DMS 273 (cell line): ENCODE results near the gene TMEM119.
"Not testable (repeated sequence)": the region's sequence is repeated elsewhere in the genome, so short reads cannot be mapped to it uniquely, and the experiment has no call there.

ENCODE experiments used
- DNase-seq: peaks from one replicate; lab custom pipeline; 2025; ENCODE audit not compliant: unreplicated experiment; lab: John Stamatoyannopoulos, UW

TMEM119 gene

DNA sequence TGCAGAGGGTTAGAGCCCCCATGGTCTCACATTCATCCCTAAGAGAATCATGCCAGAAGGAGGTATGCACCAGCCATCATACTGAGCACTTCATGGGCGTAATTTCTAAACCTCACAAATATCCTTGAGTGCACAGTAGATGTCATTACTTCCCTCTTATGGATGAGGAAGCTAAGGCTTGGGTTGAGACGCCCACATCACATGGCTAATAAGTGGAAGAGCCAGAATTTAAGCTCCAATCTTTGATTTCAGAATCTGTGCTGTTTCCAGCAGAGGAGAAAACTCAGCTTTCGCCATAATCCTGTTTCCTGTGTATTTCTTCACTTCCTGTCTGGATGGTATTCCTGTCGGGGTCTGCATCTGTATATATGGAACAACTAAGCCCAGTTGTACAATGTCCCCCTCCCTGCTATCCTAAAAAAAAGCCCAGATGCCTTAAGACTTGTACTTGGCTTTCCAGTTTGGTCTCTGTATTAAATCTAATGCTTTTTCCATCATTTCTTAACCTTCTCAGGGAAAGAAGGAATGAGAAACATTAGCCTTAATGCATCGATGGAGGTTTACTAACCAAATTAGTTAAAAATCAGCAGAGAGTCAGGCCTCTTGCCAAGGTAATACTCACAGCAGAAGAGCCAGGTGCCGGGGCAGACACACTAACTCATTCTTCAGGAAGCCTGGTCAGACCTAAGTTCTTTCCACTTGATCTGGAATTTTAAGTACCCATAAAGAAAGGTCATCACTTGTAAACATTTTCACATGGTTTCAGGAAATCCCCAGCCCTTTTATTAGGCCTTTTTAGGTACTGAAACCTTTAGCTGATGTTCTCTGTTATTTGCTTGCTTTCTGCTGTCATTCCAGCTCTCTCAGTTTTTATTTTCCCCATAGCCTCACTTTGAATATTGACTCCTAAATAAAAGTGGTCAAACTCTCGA, 30.2 kb downstream of the TMEM119 start:
- no peak for DNase-seq

DNA sequence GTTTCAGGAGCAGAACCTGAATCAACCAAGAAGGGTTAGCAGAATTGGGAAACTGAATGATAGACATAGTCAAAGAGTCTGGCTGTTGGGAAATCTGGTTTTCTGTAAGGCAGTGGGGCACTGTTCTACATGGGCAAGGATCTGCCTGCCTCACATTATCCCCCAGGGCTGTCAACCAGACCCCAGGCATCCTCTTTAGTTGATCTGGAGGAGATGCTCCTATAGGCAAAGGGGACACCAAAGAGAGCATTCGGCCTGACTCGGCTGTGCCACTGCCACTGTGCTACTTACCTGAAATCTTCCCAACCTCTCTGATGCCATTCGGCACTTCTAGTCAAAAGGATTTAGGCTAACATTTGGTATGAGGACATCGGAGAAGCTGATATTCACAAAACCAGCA, 31.4 kb downstream of the TMEM119 start:
- DNase-seq, result no peak

DNA sequence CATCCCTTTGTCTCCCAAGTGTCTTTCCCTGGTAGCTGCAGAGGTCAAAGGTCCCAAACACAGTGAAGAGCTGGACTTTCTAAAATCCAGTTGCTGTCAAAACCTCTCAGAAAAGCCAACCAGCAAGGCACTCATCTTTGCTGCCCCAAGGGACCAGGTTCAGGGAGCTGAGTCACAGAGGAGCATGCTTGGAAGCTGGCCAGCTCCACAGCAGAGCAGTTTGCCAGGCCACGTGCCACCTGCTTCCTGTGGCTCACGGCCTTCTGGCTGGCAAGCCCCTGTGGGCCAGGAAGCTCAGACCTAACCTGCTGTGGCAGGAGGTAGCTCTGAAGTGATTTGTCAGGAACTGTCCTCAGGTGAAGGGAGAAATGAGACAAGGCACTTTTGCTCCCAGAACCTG, 31.9 kb downstream of the TMEM119 start:
- DNase-seq, result peak; percentile 91

DNA sequence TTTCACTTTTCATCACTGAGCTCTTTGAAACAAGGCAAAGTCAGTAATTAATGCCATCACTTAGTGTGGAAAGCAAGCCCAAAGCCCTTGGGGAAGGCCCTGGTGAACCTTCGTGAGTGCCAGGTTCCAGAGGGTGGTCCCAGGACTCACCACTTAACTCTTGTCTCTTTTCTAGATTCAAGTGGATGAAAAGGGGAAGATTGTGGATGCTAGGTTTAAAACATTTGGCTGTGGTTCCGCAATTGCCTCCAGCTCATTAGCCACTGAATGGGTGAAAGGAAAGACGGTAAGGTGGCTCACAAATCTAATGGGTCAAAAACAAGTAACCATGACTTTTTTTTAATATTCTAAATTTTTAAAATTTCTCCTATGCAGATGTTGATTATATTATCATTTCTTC, 32.7 kb downstream of the TMEM119 start:
- no peak for DNase-seq

DNA sequence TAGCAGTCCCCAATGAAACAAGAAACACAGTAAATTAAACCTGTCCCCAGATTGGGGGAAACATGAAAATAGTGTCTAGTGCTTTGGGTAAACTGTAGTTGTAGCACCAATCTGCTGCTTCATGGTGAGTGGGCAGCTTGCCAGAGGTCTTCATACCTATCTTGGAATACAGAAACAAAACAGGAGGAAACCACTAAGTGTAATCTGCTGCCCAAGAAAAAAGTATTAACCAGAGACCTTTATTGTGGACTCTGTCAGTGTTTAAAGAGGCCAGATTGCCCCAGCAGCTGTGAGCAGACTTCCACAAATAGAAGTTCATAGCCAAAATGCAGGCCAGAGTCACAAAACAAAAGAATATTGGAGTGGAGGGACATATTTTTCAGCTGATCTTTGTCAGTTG, 33.2 kb downstream of the TMEM119 start:
- peak; percentile 36 for DNase-seq

DNA sequence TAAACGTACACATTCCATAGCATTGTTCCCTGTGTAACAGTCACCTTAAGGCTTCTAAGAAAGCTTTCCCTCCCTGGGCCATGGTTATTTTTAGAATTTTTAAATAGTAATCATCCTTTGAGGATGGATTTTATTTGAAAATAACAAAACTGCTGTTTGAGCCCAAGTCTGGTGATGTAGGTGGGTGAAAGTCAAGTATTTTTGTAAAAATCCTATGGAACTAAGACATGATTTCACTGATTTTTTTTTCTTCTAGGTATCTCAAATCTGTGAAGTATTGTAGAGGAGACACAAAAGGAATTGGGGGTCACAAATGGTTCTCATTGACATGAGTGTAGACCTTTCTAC, 34.1 kb downstream of the TMEM119 start:
- DNase-seq, result no peak

DNA sequence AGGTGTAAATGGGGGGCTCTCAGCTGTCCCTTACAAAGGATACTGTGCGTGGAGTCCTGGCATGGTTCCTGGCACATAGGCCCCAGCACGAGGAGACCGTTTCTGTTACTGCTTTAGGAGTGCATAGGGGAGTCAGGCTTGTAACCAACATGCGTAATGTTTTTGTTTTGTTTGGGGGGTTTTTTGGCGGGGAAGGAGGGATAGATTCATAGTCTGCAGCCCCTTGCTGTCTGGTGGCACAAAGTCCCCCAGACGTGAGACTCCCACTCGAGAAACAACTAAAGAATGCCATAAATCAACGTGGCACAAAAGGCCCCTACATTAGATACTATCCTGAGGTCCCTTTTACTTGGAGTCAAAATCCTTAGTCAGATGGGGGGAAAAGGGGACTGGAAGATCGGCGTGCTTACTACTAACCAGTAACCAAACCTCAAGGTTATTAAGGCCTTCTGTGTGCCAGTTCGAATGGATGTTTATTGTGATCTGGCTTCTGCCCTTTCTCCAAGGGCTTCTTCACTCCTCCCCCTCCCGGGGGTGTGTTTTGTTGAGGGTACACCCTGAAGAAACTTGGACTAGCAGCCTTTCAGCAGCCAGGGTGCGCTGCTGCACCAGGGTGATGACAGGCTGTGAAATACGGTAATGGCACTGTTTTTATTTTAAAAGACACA, 34.6 kb downstream of the TMEM119 start:
- peak; percentile 93 for DNase-seq

DNA sequence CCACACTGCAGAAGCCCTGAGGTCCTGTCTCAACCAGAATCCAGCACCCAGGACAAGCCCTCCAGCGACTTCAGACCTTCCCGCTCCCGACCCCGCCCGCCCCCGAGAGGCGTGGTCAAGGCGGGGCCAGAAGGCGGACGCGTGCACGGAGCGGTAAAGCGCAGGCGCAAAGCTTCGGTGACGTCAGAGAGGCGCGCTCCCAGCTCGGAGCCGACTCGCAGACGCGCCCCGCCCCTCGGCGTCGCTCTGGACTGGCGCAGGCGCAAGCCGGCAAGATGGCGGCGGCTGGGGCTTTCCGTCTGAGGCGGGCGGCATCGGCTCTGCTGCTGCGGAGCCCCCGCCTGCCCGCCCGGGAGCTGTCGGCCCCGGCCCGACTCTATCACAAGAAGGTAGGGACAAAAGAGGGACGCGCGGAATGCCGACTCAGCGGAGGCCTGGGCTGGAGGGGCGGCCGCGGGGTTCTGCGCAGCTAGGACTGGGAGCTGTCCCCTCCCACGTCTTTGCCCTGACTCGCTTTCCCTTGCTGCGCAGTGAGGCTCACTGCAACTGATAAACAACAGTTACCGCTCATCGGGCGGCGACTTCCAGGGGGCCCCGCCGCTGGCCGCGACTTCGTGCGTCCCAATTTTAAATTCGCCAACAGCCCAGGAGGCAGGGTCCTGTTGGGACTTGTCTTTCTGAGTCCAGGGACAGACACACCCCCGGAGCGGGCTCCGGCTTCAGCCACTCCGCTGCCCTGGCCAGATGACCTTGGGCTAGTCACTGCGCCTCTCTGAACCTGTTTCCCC, 35.3 kb downstream of the TMEM119 start, which contains the start of gene ISCU:
ISCU (plus strand) TSS at position 249 of the 788 bp plus-strand sequence; CDS start at position 276, 27 bp downstream.
- DNase-seq, result peak; percentile 98

DNA sequence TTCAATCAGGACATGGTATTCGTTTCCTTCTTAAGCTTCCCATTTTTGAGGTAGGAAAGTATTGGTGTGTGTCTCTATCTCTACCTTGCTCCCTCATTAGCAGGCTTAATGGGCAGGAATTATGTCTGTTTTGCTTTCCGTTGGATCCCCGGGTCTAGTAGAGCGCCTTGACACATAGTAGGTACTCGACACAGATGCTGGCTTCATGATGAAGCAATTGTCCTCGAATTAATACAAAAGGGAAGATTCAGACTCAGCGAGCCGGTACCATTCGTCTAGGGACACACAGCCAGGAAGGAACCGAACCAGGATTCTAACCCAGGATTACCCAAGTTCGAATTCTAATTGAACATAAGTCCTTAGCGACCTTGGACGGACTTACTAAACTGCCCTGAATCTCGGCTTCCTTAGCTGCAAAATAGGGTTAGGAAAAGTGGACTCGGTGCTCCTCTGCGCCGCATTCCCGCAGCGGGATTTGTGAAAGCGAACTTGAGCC, 36.0 kb downstream of the TMEM119 start:
- DNase-seq, result no peak

DNA sequence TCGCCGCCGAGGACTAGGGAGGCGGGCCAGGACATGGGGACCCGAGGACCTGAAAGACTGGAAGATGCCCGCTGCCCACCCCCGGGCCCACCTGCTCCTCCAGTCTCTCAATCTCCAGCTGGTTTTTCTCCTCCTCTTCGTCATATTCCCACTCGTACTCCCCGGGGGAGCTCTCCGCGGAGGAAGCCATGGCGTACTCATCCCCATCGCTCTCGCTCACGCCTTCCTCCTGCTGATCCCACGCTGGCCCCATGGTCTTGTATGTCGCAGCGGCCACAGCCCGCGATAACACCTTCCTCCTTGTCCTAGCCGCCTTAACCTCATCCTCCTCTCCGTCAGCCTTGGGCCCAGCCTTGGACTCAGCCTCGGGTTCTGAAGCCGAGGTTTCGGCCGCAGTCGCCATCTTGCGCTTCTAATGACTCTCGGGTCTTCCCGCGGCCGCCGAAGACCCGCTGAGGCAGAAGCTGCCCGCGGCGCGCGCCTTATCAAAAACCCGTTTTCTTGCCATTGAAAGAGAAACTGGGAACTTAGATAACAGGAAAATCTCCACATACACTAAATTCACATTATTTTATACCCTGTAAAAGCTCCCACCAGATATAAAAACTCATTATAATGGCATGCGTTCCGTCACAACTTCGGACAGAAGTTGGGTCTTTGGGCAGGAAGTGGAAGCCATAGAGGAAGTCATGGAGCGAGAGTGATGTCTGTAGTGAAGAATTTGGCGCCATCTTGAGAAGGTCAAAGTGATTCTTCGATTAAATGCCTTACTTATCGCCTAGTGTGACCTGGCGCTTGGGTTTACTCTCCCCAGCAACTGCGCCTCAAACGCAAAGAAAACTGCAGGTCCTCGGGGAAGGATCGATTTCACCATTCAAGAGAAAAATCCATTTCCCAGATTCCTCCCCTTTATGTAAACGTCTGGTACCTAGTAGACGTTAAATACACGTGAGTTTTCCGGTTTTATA, 36.8 kb downstream of the TMEM119 start, which contains the start of gene SART3:
SART3 (minus strand) TSS at position 422 of the 968 bp plus-strand sequence; CDS start at position 403, 19 bp downstream.
- DNase-seq, result peak; percentile 92

DNA sequence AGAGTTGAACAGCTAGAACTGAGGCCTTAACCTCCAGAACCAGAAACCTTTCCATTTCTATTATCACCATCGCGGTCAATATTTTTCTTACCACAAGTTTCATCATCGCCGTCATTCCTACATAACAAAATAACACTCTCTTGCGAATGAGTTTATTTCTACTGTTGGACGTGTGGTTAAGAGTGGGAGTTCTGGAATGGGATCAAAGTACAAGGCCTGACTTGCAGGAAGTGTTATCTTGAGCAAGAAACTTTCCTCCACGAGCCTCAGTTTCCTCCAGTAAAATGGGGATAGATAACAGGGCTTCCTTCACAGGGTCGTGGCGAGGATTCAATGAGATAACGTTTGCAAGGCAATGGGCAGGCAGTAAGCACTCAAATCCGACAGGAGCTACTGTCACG, 37.6 kb downstream of the TMEM119 start:
- peak; percentile 32 for DNase-seq

DNA sequence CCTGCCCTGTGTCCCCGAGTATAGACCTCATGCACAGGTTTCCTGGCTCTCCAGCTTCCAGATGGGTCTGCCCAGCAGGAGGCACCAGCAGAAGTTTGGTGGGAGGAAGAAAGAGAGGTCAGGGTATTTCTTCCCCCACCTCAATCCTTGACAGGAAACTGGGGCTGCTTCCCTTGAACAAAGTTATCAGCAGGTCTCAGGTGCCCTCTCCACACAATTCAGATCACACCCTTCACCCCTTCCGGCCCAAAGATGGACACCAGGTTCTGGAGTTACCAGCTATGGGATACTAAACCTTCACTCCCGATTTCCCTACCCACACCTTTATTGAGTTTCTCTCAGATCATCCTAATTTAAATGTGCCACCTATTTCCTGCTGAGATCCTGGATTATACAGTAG, 38.1 kb downstream of the TMEM119 start:
- peak; percentile 18 for DNase-seq

DNA sequence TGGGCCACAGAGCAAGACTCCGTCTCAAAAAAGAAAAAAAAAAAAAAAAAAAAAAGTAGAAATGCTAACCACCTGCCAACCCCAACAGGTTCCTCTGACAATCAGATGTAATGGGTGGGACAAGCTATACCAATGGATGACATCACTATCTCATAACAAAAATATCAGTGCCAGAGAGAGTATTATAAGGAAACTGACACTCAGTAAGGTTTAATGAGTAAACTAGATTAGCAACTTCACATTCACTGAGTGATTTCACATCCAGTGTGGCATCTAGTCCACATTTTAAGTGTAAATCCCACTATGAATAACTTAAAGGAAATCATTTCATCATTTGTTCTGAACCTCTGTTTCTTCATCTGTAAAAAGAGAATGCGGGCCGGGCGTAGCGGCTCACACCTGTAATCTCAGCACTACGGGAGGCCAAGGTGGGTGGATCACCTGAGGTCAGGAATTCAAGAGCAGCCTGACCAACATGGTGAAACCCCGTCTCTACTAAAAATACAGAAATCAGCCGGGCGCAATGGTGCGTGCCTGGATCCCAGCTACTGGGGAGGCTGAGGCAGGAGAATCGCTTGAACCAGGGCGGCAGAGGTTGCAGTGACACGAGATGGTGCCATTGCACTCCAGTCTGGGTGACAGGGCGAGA, 38.8 kb downstream of the TMEM119 start:
- no peak for DNase-seq

DNA sequence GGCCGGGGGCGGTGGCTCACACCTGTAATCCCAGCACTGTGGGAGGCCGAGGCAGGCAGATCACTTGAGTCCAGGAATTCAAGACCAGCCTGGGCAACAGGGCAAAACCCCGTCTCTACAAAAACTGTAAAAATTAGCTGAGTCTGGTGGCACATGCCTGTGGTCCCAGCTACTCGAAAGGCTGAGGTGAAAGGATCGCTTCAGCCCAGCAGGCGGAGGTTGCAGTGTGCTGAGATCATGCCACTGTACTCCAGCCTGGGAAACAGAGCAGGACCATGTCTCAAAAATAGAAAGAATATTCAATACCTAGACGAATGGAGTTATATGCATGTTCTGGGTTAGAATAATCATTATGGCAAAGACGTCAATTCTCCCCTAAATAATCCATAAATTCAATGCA, 42.5 kb downstream of the TMEM119 start:
- DNase-seq, result not testable (repeated sequence)

DNA sequence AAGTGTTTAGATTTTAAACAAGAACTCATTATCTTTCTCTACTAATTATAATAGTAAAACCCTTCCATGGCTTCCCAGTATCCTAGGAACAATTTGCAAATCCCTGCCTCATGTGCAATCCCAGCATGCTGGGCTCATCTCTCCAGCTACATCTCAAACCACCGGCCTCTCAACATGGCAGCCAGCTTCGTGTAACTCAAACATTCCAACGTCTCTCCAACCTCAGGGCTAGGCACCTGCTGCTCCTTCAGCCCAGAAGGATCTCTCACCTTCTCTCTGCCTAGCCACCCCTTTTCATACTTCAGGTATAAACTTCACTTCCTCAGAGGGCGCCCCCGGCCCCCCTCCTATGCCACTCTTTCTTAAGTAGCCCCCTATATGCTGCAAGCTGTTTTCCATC, 44.1 kb downstream of the TMEM119 start:
- no peak for DNase-seq

DNA sequence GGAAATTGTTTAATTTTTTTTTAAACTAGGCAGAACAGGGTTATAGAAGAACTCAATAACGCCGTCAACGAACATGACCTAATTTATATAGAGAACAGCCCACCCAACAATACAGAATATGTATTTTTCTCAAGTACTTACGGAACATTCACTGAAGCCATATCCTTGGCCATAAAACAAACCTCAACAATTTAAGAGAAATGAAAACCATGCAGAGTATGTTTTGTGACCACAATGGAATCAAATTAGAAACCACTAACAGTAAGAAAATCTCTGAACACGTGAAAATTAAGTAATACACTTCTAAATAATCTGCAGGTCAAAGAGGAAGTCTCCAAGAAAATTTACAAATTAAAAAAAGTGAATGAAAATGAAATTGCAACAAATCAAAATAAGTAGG, 46.3 kb downstream of the TMEM119 start:
- DNase-seq, result no peak

DNA sequence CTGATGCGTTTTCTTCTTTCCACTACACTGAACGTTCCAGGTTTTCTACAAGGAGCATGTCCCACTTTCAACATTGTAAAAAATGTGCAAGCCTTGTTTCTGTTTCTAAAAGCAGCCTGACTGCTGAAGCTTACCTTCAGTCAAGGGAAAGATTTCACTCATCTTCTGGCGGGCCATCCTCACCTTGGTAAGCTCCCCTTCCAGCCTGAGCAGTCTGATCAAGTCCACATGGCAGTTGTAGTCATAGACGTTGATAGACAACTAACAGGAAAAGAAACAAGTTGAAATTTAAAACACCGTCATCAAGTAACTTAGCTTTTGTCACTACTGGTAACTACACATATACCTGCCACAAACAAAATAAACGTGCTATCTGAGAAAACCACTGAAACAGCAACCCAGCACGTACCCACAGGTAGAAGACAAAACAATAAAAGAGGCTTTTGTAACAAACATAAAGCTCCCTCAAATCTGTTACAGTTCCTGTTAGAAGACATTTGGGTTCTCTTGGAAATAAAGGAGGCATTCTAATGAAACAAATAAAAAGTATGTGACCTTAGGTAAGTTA, 48.8 kb downstream of the TMEM119 start:
- no peak for DNase-seq

DNA sequence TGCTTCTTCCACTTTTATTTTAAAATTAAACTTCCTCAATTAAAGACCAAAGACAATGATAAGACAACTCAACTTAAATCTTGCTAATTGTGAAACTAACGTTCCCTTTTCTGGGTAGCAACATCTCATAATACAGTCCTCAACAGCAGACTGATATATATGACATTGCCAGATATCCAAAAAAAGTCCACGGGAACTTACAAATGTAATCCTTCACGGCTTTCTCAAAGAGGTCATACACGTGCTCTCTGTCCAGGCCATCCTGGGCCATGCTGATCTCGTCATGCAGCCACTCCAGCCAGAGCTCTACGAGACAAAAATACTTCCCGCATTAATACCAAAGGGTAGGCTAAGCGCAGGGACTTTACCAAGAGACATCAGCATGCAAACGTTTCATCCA, 50.2 kb downstream of the TMEM119 start:
- no peak for DNase-seq

DNA sequence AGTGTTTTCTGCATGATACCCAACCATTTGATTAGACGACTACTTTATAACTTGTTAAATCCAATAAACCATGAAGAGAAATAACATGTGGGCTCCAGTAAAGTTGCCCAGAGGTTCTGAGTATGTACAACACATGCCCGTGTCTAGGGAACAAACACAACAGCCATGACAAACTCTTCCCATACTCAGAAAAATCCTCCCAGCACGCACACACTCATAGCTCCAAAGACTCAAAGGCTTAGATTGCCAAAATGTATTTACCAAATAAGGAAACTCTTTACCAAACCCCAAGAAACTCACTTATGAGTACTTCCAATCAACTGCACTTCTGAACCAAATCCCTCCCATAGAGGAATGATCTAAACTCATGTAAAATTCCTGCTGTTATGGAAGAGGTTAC, 54.2 kb downstream of the TMEM119 start:
- no peak for DNase-seq
